Measurements from ENCODE around the gene SP7. TPM values are rescaled to one million over a fixed set of nuclear protein-coding genes. Genes with fewer than 3 reads are reported as not detected.

Gene SP7
- total RNA-seq, 2 donors from 2014 or later, result not detected

DNA sequence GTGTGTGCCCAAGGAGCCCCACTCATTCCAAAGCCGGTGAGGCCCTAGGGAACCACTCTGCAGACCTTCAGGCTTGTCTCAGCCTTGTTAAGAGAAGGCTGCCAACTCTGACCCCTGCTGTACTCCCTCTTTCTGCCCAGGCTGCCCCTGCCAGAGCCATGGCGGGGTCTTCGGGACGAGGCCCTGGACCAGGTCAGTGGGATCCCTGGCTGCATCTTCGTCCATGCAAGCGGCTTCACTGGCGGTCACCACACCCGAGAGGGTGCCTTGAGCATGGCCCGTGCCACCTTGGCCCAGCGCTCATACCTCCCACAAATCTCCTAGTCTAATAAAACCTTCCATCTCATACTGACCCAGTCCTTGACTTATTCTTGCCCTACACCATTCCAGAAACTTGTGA, 29.3 kb downstream of the SP7 start:
- Histone ChIP-seq H3K27me3 (ENCODE audit: control insufficient read depth, insufficient read depth, low read length, poor library complexity, severe bottlenecking) (no peaks in the 10 kb centered on the region), H3K9ac (ENCODE audit: extremely low read depth, low read length, poor library complexity, severe bottlenecking) (no peak overlapping the region), H3K27ac (ENCODE audit: low read depth, low read length) (no peak overlapping the region), H3K4me1 (ENCODE audit: control insufficient read depth, insufficient read depth, low read length) (no peaks in the 10 kb centered on the region), H3K9me3 (ENCODE audit: control insufficient read depth, low read length) (no peaks in the 10 kb centered on the region), H3K36me3 (ENCODE audit: control insufficient read depth, insufficient read depth, low read length) (peaks cover 71% of the 10 kb centered on the region), H3K4me3 (ENCODE audit: low read length) (no peak overlapping the region)
- Mint-ChIP-seq H3K4me3 (no peak overlapping the region), H3K27me3 (ENCODE audit: insufficient read depth) (no peaks in the 10 kb centered on the region), H3K27ac (no peak overlapping the region), H3K9me3 (no peaks in the 10 kb centered on the region), H3K36me3 (ENCODE audit: low read depth) (peaks cover 67% of the 10 kb centered on the region), H3K4me1 (no peaks in the 10 kb centered on the region)
- TF ChIP-seq, protein P1, sequence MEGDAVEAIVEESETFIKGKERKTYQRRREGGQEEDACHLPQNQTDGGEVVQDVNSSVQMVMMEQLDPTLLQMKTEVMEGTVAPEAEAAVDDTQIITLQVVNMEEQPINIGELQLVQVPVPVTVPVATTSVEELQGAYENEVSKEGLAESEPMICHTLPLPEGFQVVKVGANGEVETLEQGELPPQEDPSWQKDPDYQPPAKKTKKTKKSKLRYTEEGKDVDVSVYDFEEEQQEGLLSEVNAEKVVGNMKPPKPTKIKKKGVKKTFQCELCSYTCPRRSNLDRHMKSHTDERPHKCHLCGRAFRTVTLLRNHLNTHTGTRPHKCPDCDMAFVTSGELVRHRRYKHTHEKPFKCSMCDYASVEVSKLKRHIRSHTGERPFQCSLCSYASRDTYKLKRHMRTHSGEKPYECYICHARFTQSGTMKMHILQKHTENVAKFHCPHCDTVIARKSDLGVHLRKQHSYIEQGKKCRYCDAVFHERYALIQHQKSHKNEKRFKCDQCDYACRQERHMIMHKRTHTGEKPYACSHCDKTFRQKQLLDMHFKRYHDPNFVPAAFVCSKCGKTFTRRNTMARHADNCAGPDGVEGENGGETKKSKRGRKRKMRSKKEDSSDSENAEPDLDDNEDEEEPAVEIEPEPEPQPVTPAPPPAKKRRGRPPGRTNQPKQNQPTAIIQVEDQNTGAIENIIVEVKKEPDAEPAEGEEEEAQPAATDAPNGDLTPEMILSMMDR (conservative IDR thresholded peaks at IDR 0.05), result no peak
- no peak for DNase-seq
- WGBS, 2 experiments (ENCODE audit: insufficient coverage in 1 of 2, insufficient read length in 1 of 2), result 90 to 95% methylated on average over 6 to 10 of the region's 10 CpGs

- Histone ChIP-seq H3K4me3 (ENCODE audit: low read length) (no peak overlapping the region), H3K4me1 (ENCODE audit: control insufficient read depth, insufficient read depth, low read length) (peaks cover 4% of the 10 kb centered on the region), H3K27me3 (ENCODE audit: control insufficient read depth, insufficient read depth, low read length, poor library complexity, severe bottlenecking) (no peaks in the 10 kb centered on the region), H3K9ac (ENCODE audit: extremely low read depth, low read length, poor library complexity, severe bottlenecking) (no peak overlapping the region), H3K9me3 (ENCODE audit: control insufficient read depth, low read length) (no peaks in the 10 kb centered on the region), H3K27ac (ENCODE audit: low read depth, low read length) (no peak overlapping the region), H3K36me3 (ENCODE audit: control insufficient read depth, insufficient read depth, low read length) (peaks cover 56% of the 10 kb centered on the region)
- WGBS, 2 experiments (ENCODE audit: insufficient coverage in 1 of 2, insufficient read length in 1 of 2), result 93 to 100% methylated on average over 1 to 5 of the region's 5 CpGs
- Mint-ChIP-seq H3K4me3 (no peak overlapping the region), H3K36me3 (ENCODE audit: low read depth) (peaks cover 61% of the 10 kb centered on the region), H3K4me1 (peaks cover 15% of the 10 kb centered on the region), H3K27me3 (ENCODE audit: insufficient read depth) (no peaks in the 10 kb centered on the region), H3K27ac (no peak overlapping the region), H3K9me3 (no peaks in the 10 kb centered on the region)
- TF ChIP-seq, protein P1 (conservative IDR thresholded peaks at IDR 0.05), result no peak
- no peak for DNase-seq
These were observed 33.3 kb downstream of the SP7 start for GRCh38 chr12:53302903-53303302.

DNA sequence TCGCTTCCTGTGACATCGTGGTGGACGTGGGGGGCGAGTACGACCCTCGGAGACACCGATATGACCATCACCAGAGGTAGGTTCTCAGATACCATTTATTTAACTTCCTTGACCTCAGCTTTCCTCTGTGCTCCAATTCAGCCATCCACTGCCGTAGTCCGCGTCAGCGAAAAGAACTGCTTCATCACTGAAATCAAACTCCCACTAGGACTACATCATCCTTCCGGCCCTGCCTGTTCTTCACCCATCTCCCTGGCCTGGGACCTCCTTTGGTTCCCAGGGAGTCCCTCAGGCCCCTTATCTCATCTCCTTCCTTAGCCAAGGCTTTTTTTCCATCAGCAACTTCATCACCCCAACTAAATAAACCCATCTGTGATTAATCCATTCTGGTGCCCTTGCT, 36.0 kb downstream of the SP7 start:
- peak overlapping the region; percentile 97 for H3K27ac Mint-ChIP-seq
- Histone ChIP-seq H3K4me3 (ENCODE audit: low read length) (peak overlapping the region; percentile 87), H3K9ac (ENCODE audit: extremely low read depth, low read length, poor library complexity, severe bottlenecking) (peak overlapping the region; percentile 69), H3K27me3 (ENCODE audit: control insufficient read depth, insufficient read depth, low read length, poor library complexity, severe bottlenecking) (no peaks in the 10 kb centered on the region), H3K9me3 (ENCODE audit: control insufficient read depth, low read length) (no peaks in the 10 kb centered on the region), H3K4me1 (ENCODE audit: control insufficient read depth, insufficient read depth, low read length) (peaks cover 4% of the 10 kb centered on the region), H3K27ac (ENCODE audit: low read depth, low read length) (no peak overlapping the region), H3K36me3 (ENCODE audit: control insufficient read depth, insufficient read depth, low read length) (peaks cover 45% of the 10 kb centered on the region)
- DNase-seq, result no peak
- no peaks in the 10 kb centered on the region for H3K9me3 Mint-ChIP-seq
- H3K4me3 Mint-ChIP-seq, result peak overlapping the region; percentile 97
- no peaks in the 10 kb centered on the region for H3K27me3 Mint-ChIP-seq (ENCODE audit: insufficient read depth)
- H3K4me1 Mint-ChIP-seq, result peaks cover 19% of the 10 kb centered on the region
- TF ChIP-seq, protein P1 (conservative IDR thresholded peaks at IDR 0.05), result no peak
- WGBS, 2 experiments (ENCODE audit: insufficient coverage in 1 of 2, insufficient read length in 1 of 2), result 3 to 8% methylated on average over 11 to 12 of the region's 12 CpGs
- H3K36me3 Mint-ChIP-seq (ENCODE audit: low read depth), result peaks cover 46% of the 10 kb centered on the region
